ENCODE measurements around the gene KAT6B.
"Not testable (repeated sequence)": the region's sequence is repeated elsewhere in the genome, so short reads cannot be mapped to it uniquely, and the experiment has no call there.

DNA sequence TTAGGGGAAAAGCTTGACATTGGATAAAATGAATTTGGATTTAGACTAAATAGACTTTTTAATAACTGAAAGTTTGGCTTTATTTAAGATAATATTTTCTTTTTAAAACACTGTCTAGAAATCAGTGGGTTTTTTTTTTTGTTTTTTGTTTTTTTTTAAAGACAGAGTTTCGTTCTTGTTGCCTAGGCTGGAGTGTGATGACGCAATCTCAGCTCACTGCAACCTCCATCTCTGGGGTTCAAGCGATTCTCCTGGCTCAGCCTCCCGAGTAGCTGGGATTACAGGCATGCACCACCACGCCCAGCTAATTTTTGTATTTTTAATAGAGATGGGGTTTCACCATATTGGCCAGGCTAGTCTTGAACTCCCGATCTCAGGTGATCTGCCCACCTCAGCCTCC, 66.9 kb downstream of the KAT6B start:
- TF ChIP-seq, protein P1, sequence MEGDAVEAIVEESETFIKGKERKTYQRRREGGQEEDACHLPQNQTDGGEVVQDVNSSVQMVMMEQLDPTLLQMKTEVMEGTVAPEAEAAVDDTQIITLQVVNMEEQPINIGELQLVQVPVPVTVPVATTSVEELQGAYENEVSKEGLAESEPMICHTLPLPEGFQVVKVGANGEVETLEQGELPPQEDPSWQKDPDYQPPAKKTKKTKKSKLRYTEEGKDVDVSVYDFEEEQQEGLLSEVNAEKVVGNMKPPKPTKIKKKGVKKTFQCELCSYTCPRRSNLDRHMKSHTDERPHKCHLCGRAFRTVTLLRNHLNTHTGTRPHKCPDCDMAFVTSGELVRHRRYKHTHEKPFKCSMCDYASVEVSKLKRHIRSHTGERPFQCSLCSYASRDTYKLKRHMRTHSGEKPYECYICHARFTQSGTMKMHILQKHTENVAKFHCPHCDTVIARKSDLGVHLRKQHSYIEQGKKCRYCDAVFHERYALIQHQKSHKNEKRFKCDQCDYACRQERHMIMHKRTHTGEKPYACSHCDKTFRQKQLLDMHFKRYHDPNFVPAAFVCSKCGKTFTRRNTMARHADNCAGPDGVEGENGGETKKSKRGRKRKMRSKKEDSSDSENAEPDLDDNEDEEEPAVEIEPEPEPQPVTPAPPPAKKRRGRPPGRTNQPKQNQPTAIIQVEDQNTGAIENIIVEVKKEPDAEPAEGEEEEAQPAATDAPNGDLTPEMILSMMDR (IDR thresholded peaks at IDR 0.05), result not testable (repeated sequence)
- not testable (repeated sequence) for TF ChIP-seq POLR2A (IDR thresholded peaks at IDR 0.05)

Measured in uterus (tissue), 2 donors.